ENCODE data around the gene LIN28A.

GRCh38 chr1:26429721-26430120 is 19.1 kb downstream of the LIN28A start:
- TF ChIP-seq CTCF (IDR thresholded peaks at IDR 0.05) (no peak), POLR2A (IDR thresholded peaks at IDR 0.05) (no peak)

All from adrenal gland (tissue), 5 donors.